GM18502 (cell line): Measurements from ENCODE around the gene FBXO40.

ENCODE experiments used
- ATAC-seq: cut with Tn5 transposase; IDR thresholded peaks from one replicate; pipeline ENCODE4 v1.9.1; 2021; ENCODE audit warnings: mild to moderate bottlenecking; ENCODE audit not compliant: unreplicated experiment, poor library complexity

The FBXO40 gene

DNA sequence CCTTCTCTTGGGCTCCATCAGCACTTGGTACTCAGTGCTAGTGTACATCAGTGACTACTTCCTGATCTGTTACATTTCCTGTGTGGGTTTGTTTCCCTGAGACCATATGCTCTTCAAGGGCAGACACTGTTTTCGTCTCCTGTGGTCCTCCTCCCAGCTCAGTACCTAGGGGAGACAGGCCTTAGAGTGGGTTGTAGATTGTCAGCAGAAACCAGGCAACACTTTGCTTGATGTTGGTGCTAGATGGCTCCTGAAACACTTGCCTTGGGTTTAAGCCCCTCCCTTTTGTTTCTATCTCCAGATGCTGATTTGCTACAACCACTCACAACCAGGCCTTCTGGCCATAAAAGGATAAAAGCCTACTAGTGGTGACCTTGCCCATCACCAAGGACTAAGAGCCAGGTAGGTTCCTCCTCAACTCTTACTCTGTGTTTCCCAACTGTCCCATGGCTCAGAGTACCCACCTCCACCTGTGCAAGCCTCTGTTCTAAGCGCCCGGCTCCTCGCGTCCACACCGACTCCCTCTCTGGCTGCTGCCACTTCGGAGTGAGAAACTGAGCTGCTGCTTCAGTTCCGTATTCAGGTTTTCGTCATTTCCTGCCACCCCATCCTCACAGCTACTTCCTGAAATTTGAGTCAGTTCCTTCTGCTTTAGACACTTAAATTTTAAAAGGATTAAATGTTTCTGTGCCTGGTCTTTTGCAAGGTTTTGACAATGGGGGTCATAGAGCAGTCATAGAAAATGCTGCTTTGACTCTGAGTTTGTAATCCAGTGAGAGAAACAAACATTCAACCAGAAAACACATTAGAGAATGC lies 67.4 kb downstream of the FBXO40 start, which contains the start of gene HCLS1:
Gene HCLS1 (minus strand): TSS at position 548 of the 816 bp plus-strand sequence. CDS start 2,556 bp downstream, outside the sequence.
- ATAC-seq, result peak; percentile 90

DNA sequence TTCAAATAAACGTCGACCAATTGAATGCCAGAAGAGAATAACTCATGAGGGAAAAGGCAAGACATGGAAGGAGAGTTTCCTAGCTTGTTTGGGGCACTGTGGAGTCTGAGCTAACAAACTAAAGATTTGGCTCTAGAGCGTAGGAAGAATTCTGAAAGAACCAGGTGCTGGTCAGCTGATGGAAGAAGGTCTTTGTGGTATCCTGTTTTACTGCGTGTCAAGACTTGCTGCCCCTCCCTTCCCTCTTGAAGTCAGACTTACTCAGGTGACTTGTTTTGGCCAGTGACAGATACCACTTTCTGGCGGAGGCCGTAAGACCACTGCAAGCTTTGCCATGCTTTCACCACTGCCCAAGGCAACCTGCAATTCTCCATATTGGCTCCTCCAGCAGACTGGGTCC lies 68.2 kb downstream of the FBXO40 start:
- ATAC-seq, result no peak

DNA sequence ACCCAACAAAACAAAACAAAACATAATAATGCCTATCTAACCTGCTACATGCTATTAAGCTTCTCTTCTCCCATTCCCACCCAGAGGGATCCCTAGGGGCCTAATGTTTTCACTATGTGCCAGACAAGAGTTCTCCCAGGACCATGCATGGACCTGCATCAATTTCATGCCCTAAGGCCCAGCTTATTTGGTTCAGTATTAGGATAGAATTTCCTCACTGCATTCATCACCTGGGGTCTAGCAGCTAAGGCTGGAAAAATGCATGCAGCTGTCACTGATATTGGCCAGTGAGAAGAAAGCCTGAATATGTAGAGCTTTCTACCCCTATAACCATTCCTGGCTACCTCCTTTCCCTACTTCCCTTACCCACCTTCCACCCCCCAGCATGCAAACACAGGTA lies 69.6 kb downstream of the FBXO40 start:
- ATAC-seq, result no peak

DNA sequence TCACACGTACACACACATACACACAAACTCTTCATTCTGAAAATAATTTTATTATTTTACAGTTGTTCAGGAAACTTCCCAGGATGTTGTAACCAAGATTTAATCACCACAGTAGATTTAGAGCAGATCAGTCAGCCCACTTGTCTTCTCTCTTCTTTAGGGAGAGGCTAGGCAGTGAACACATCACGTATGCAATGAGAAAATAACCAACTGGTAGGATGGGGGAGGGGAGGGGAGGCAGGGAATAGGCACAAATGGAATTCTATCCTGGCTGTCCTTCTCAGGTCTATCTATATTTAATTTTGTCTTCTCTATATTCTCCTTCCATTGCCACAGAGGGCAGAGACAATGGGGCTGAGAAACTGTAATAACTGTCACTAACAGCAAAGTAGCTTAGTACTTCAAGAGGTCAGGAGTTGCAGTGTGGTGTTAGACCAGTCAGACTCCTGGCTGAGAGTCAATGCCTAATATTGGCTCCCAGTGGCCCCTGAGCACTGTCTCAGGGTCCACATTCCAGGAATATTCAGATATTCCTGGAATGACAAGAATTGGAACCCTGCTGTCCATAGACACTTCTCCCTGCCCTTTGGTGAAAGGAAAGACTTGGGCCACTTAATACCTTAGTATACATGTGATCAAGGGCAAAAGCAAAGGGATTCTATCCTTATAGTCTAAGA lies 70.1 kb downstream of the FBXO40 start:
- no peak for ATAC-seq

DNA sequence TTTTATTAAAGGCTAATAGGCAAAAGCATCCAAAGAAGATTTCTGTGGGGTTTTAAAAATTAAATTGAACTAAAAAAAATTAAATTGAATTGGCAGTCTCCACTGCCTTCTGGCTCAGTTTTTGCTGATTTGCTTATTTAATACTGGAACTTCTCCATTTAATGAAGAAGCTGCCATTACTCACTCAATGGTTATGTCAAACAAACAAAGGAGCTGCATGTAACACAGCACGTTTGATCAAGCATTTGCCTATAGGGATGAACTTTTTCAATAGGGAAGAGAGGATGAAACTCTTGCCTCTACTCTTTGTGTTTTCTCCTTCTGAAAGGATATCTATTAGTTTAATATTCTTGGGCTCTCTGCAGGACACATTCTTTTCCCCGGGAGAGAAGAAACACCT lies 72.3 kb downstream of the FBXO40 start:
- ATAC-seq, result no peak

DNA sequence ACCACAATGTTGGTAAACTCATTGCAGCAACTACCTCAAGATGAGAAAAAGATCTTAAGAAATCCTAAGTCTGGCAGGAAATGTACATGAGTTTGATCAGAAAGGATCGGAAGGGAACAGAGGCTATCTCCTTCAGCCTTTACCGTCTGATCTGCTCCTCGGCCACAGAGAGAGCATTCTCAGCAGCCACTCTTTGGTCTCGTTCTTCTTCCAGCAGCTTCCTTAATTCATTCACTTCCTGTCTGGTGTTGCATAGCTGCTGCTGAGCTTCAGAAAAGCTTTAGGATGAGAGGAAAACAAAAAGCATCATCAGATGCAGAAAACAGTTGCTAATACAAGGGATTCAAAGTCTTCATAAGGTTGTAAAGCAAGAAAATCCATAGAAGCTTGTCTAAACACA lies 74.2 kb downstream of the FBXO40 start:
- ATAC-seq, result no peak

DNA sequence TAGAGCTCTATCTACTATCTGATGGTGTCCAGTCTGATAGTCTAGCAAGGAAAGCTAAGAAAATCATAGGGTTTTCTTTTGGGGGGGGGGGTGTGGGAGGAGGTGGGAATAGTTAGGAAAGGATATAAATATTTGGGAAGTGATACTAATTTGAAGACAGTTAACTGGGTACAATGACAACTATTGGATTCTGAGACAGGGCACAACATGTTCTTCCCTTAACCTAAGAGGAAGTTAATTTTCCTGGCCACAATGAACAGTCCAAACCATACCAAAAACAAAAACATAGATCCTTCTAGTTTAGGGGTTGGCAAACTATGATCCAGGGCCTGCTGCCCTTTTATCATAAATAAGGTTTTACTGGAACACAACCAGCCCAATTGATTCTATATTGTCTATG lies 77.5 kb downstream of the FBXO40 start:
- no peak for ATAC-seq

DNA sequence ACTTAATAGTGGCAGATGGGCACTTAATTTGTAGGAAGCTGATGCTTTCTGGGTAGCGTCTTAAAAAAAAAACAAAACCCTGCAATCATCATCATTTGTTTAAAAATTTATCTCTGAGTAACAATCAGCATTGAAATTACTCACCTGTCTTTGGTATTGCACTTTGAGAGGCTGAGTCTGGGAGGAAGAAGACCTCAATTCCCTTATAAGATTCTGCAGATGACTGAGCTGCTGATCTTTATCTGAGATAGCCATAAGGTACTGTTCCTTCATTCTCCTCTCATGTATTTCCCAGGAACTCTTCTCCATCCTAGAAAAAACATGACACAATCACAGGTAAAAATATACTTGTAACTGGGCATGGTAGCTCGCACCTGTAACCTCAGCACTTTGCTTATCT lies 84.0 kb downstream of the FBXO40 start:
- no peak for ATAC-seq
